ENCODE results near the gene SYT1.

DNA sequence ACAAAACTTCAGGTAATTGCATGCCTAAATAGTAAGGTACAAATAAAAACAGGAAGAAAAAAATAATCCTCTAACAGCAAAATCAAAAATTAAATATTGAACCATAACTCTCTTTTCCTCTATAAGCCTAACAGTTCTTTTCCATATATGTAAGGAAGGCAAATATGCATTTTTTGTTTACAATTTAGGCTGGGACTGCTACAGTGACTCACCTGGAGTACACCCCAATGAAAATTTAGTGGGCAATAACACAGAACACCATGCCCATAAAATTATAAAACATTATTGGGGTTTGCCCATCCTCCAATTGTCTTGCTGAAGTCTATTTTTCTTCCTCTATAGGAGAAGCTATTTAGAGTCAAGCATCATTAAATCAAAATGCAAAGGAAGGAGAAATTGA, 549.2 kb downstream of the SYT1 start:
- TF ChIP-seq ISL1 (CRISPR knock-in tag; IDR thresholded peaks at IDR 0.05) = no peak
- no peak for TF ChIP-seq TSHZ2 (CRISPR knock-in tag; IDR thresholded peaks at IDR 0.05)
- TF ChIP-seq BACH2 (CRISPR knock-in tag; IDR thresholded peaks at IDR 0.05; ENCODE audit: borderline replicate concordance) = no peak
- TF ChIP-seq ZFP30 (CRISPR knock-in tag; IDR thresholded peaks at IDR 0.05) = no peak

Measured in SK-N-SH treated with all-trans-retinoic acid at 6 μM for 48 hours (cell line).